ENCODE results near the gene SLC5A1.

GRCh38 chr22:32021716-32022115, 21.3 kb upstream of the SLC5A1 start:
- TF ChIP-seq EP300 (IDR thresholded peaks at IDR 0.05) (no peak), POLR2A (IDR thresholded peaks at IDR 0.05) (no peak), CTCF (IDR thresholded peaks at IDR 0.05) (no peak)
